ENCODE data around the gene PADI4.

- TF ChIP-seq, protein P1, sequence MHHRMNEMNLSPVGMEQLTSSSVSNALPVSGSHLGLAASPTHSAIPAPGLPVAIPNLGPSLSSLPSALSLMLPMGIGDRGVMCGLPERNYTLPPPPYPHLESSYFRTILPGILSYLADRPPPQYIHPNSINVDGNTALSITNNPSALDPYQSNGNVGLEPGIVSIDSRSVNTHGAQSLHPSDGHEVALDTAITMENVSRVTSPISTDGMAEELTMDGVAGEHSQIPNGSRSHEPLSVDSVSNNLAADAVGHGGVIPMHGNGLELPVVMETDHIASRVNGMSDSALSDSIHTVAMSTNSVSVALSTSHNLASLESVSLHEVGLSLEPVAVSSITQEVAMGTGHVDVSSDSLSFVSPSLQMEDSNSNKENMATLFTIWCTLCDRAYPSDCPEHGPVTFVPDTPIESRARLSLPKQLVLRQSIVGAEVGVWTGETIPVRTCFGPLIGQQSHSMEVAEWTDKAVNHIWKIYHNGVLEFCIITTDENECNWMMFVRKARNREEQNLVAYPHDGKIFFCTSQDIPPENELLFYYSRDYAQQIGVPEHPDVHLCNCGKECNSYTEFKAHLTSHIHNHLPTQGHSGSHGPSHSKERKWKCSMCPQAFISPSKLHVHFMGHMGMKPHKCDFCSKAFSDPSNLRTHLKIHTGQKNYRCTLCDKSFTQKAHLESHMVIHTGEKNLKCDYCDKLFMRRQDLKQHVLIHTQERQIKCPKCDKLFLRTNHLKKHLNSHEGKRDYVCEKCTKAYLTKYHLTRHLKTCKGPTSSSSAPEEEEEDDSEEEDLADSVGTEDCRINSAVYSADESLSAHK (tag by site-specific recombination; IDR thresholded peaks at IDR 0.05): no peak
- TF ChIP-seq ZSCAN5A (tag by site-specific recombination; IDR thresholded peaks at IDR 0.05) (no peak), ZNF707 (tag by site-specific recombination; IDR thresholded peaks at IDR 0.05) (no peak), YY1 (tag by site-specific recombination; IDR thresholded peaks at IDR 0.05) (no peak), CTCF (tag by site-specific recombination; IDR thresholded peaks at IDR 0.05) (no peak), TCF7L2 (IDR thresholded peaks at IDR 0.05; ENCODE audit: borderline replicate concordance, low read depth, low read length) (no peak), MYNN (tag by site-specific recombination; IDR thresholded peaks at IDR 0.05; ENCODE audit: borderline replicate concordance) (no peak)
Measured at GRCh38 chr1:17264470-17264869, 43.5 kb upstream of the PADI4 start.
